NB4 (cell line): Measurements from ENCODE around the gene MCM3AP.

Experiments used
- CTCF ChIP-seq: IDR thresholded peaks from one replicate; pipeline ENCODE4 v1.5.1; 2012; ENCODE audit warnings: low read depth, low read length
- MYC ChIP-seq: IDR thresholded peaks from 2 replicates; pipeline ENCODE4 v1.6.1; 2011; ENCODE audit warnings: low read depth, low read length
- POLR2A ChIP-seq: IDR thresholded peaks from 2 replicates; pipeline ENCODE4 v1.6.1; 2011; ENCODE audit warnings: mild to moderate bottlenecking; ENCODE audit not compliant: insufficient read length; ENCODE audit errors: extremely low read depth

DNA sequence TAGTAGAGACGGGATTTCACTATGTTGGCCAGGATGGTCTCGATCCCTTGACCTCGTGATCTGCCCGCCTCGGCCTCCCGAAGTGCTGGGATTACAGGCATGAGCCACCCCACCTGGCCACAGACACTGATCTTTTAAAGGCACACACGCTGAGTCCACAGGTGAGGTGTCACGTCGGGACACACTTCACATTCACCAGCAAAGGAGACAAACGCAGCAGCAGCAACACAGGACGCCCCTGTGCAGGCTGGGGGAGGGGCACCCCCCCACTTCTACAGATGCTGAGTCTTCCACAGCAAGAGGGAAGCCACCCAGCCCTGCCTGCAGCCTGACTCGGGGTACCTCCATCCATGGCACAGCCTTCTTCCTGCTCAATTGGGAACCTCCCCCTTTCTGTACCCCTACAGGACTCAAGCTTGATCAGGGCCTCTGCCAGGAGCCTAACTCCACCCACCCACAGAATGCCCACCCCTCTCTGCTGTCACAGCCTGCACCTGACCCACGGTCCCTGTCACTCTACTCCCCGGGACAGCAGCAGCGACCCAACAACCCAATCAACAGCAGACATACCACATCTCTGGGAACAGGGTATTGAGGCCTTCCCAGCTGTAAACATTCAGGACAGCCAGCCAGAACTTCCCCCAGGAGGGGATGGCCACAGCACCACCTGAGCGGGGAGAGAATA is 66.4 kb downstream of the MCM3AP start:
- no peak for TF ChIP-seq CTCF
- no peak for TF ChIP-seq POLR2A
- no peak for TF ChIP-seq MYC
